Measurements from ENCODE around the gene MAEL. TPM values are rescaled to one million over a fixed set of nuclear protein-coding genes. Genes with fewer than 3 reads are reported as not detected.

MAEL gene
- total and polyA plus RNA-seq, 2 donors (not counting 1 experiment from before 2014, with no cell fraction given): 0.04 TPM; not detected in 1

- TF ChIP-seq EZH2 (IDR thresholded peaks at IDR 0.05; ENCODE audit: borderline replicate concordance, insufficient read depth, low read depth, low read length, poor library complexity, severe bottlenecking) (no peak), CTCF (IDR thresholded peaks at IDR 0.05) (no peak)
- peaks cover 0 to 17% (median 7%) of the 10 kb centered on the region in 4 experiments for H3K27me3 ChIP-seq (replicated peaks in 1 of 4; ENCODE audit: control extremely low read depth in 1 of 4, control insufficient read depth in 3 of 4, insufficient read depth in 4 of 4, low read length in 3 of 4)
- H3K9ac ChIP-seq (ENCODE audit: low read length): no peak overlapping the region
- DNase-seq (no peak), ATAC-seq (ENCODE audit: low read depth) (no peak)
- H3K4me1 Mint-ChIP-seq: no peaks in the 10 kb centered on the region
- ChIA-PET POLR2A (no interaction called here), CTCF (no interaction called here)
- no peaks in the 10 kb centered on the region for H3K9me3 ChIP-seq (ENCODE audit: control extremely low read depth in 1 of 3, control insufficient read depth in 2 of 3, insufficient read depth in 1 of 3, low read length in 2 of 3)
- H3K27ac ChIP-seq (ENCODE audit: low read length in 2 of 2): no peak overlapping the region
- intact Hi-C loops (cut with micrococcal nuclease): no loop called here
- H4K20me1 ChIP-seq (ENCODE audit: control insufficient read depth, insufficient read depth, low read length, poor library complexity, severe bottlenecking): no peaks in the 10 kb centered on the region
- H2AFZ ChIP-seq (ENCODE audit: insufficient read depth, low read depth, low read length, poor library complexity, severe bottlenecking): no peak overlapping the region
- H3K4me3 ChIP-seq (ENCODE audit: control extremely low read depth in 1 of 5, extremely low read depth in 1 of 5, insufficient read depth in 1 of 5, low read depth in 2 of 5, low read length in 4 of 5): no peak overlapping the region
- no peak overlapping the region for H3K4me2 ChIP-seq (replicated peaks; ENCODE audit: low read depth, low read length, poor library complexity, severe bottlenecking)
- H3K36me3 ChIP-seq (replicated peaks in 1 of 2; ENCODE audit: control extremely low read depth in 1 of 2, control insufficient read depth in 1 of 2, extremely low read depth in 1 of 2, insufficient read depth in 2 of 2, low read length in 1 of 2): no peaks in the 10 kb centered on the region
- H3K9me3 Mint-ChIP-seq (ENCODE audit: insufficient read depth): no peaks in the 10 kb centered on the region
- peaks cover 36% of the 10 kb centered on the region for H3K27me3 Mint-ChIP-seq
- H3K4me1 ChIP-seq (ENCODE audit: control insufficient read depth in 2 of 2, insufficient read depth in 2 of 2, low read length in 2 of 2): no peaks in the 10 kb centered on the region
- H3K79me2 ChIP-seq (ENCODE audit: control insufficient read depth, insufficient read depth, low read length): no peaks in the 10 kb centered on the region
- no peak overlapping the region for H3K4me3 Mint-ChIP-seq
- no peak overlapping the region for H3K27ac Mint-ChIP-seq
These were observed 35.6 kb upstream of the MAEL start for GRCh38 chr1:166953491-166953890.

- H3K27me3 Mint-ChIP-seq: peaks cover 29% of the 10 kb centered on the region
- no peak overlapping the region for H3K4me3 Mint-ChIP-seq
- H3K4me1 Mint-ChIP-seq: no peaks in the 10 kb centered on the region
- intact Hi-C loops (cut with micrococcal nuclease): no loop called here
- ChIA-PET POLR2A (no interaction called here), CTCF (interaction anchor here (0.7 kb wide), 1 partner anchor 22 kb away, joined by 3 read pairs; no protein-coding TSS in a partner anchor)
- Histone ChIP-seq H3K27ac (ENCODE audit: low read length in 2 of 2) (no peak overlapping the region), H3K9me3 (ENCODE audit: control extremely low read depth in 1 of 3, control insufficient read depth in 2 of 3, insufficient read depth in 1 of 3, low read length in 2 of 3) (no peaks in the 10 kb centered on the region), H2AFZ (ENCODE audit: insufficient read depth, low read depth, low read length, poor library complexity, severe bottlenecking) (no peak overlapping the region), H3K79me2 (ENCODE audit: control insufficient read depth, insufficient read depth, low read length) (no peaks in the 10 kb centered on the region), H3K4me3 (ENCODE audit: control extremely low read depth in 1 of 5, extremely low read depth in 1 of 5, insufficient read depth in 1 of 5, low read depth in 2 of 5, low read length in 4 of 5) (no peak overlapping the region), H3K27me3 (replicated peaks in 1 of 4; ENCODE audit: control extremely low read depth in 1 of 4, control insufficient read depth in 3 of 4, insufficient read depth in 4 of 4, low read length in 3 of 4) (peaks cover 0 to 13% (median under 1%) of the 10 kb centered on the region in 4 experiments), H4K20me1 (ENCODE audit: control insufficient read depth, insufficient read depth, low read length, poor library complexity, severe bottlenecking) (no peaks in the 10 kb centered on the region), H3K4me2 (replicated peaks; ENCODE audit: low read depth, low read length, poor library complexity, severe bottlenecking) (no peak overlapping the region), H3K9ac (ENCODE audit: low read length) (no peak overlapping the region), H3K36me3 (replicated peaks in 1 of 2; ENCODE audit: control extremely low read depth in 1 of 2, control insufficient read depth in 1 of 2, extremely low read depth in 1 of 2, insufficient read depth in 2 of 2, low read length in 1 of 2) (no peaks in the 10 kb centered on the region), H3K4me1 (ENCODE audit: control insufficient read depth in 2 of 2, insufficient read depth in 2 of 2, low read length in 2 of 2) (no peaks in the 10 kb centered on the region)
- H3K9me3 Mint-ChIP-seq (ENCODE audit: insufficient read depth): no peaks in the 10 kb centered on the region
- H3K27ac Mint-ChIP-seq: no peak overlapping the region
- TF ChIP-seq CTCF (IDR thresholded peaks at IDR 0.05) (no peak), EZH2 (IDR thresholded peaks at IDR 0.05; ENCODE audit: borderline replicate concordance, insufficient read depth, low read depth, low read length, poor library complexity, severe bottlenecking) (no peak)
- DNase-seq: no peak
- 80% methylated on average over 1 of the region's 2 CpGs for WGBS (ENCODE audit: insufficient coverage)
- no peak for ATAC-seq (ENCODE audit: low read depth)
These were observed 32.8 kb upstream of the MAEL start for GRCh38 chr1:166956057-166956850.

All from B cell (primary cell).